GM19467 (cell line): Measurements from ENCODE around the gene GGTLC2.

Experiments
- ATAC-seq: cut with Tn5 transposase; IDR thresholded peaks from one replicate; pipeline ENCODE4 v1.9.1; 2021; ENCODE audit warnings: mild to moderate bottlenecking, moderate library complexity; ENCODE audit not compliant: unreplicated experiment

GGTLC2 gene

GRCh38 chr22:22689621-22690345, 45.4 kb downstream of the GGTLC2 start:
- ATAC-seq = no peak

DNA sequence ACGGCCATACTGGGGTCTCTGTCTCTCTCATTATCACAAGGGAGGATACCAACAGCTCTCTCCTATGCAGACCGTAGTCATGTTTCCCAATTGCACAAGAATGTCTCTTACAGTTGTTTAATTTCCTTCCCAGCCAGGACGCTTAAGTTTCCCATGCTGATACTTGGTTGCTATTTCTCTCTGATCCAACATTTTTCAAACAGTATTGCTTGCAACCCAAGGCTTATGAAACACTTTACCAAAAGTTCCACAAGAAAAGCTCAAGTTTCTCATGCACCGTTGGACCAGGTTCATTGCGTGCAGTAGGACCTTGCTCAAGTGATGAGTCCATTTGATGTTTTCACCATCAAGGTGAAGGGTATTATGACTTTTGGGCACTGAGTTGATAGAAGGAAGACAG, 46.6 kb downstream of the GGTLC2 start:
- no peak for ATAC-seq

- ATAC-seq = no peak
Measured at GRCh38 chr22:22691716-22692701, 47.6 kb downstream of the GGTLC2 start.

DNA sequence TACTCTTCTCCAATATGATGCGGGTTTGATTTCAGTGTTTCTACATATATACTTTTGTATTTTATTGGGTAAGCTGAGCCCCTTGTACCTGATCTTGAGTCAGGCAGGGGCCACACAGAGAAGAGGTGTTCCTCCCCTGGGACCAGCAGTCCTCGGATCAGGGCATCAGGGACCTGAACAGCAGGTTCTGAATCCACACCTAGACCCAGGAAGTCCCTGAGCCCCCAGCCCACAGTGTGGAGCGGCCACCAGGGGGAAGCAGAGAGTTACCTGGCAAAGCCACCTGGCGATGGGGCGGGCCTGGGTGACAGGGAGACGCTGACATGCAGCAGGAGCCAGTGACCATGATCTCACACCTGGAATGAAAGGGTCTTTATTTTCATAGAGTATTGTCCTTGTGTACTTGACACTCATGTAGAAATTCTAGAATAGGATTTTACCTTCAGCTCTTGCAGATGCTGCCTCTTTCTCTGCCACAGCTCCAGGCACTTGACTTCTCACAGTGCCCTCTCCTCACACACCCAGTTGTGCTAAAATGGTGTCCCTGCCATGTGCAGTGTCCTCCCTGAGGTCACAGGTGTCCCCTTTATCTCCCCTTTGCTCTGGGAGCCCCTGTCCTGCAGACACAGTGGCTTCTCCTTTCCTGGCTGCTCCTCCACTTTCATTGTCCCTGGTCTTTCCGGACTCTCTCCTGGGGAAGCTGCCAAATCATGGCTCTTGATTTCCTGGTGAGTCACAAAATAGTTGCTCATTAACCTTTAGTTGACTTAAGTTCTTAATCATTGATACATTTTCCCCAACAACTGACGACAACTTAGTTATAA, 48.5 kb downstream of the GGTLC2 start:
- no peak for ATAC-seq

DNA sequence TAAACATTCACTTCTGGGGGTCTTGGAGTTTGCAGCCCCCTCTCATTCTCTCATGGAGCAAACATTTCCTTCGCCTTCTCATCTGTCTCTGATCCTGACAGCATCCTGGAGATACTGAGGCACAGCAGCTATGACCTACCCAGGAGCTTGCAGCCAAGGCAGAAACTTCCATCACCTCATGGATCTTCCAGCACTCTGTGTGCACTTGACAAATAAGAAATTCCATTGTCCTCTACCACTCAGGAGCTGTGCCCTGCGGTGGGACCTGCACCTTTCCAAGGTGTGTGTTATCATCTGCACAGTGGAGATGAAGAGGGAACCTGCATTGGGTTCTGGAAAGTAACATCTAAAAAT, 49.1 kb downstream of the GGTLC2 start:
- ATAC-seq = no peak

DNA sequence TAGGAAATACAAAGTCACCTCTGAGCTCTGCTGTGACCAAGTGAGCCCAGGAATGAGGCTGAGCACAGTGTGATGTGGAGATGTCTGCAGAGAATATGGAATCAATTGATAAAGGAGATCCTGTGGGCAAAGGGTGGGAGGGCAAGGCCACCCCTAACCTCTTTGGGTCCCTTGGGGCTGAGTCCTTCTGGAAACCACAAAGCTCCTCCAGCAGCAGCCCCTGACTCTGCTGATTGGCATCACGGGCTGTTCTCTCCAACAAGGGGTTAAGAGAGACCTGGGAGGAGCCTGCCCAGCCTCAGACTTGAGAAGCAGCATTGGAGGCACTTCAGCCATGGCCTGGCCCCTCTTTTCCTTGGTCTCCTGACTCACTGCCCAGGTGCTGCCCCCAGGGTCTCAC, 49.7 kb downstream of the GGTLC2 start:
- ATAC-seq = no peak

- no peak for ATAC-seq
Measured at GRCh38 chr22:22696104-22696503, 51.7 kb downstream of the GGTLC2 start.
